HG03432 (cell line): ENCODE data around the gene ANXA6.

ENCODE experiments used
- ATAC-seq: cut with Tn5 transposase; IDR thresholded peaks from one replicate; pipeline ENCODE4 v1.9.1; 2021; ENCODE audit warnings: mild to moderate bottlenecking, moderate library complexity; ENCODE audit not compliant: unreplicated experiment

Gene ANXA6

GRCh38 chr5:151106509-151106908, 51.1 kb downstream of the ANXA6 start:
- ATAC-seq: no peak

- no peak for ATAC-seq
These were observed 51.5 kb downstream of the ANXA6 start for GRCh38 chr5:151106043-151106442.

GRCh38 chr5:151105561-151105960, 52.0 kb downstream of the ANXA6 start:
- ATAC-seq: no peak

GRCh38 chr5:151104795-151105194, 52.8 kb downstream of the ANXA6 start:
- no peak for ATAC-seq

- no peak for ATAC-seq
These were observed 55.8 kb downstream of the ANXA6 start for GRCh38 chr5:151101746-151102145.

- ATAC-seq: no peak
These were observed 56.4 kb downstream of the ANXA6 start for GRCh38 chr5:151101151-151101550.

- no peak for ATAC-seq
These were observed 56.9 kb downstream of the ANXA6 start for GRCh38 chr5:151100681-151101080.

- ATAC-seq: no peak
These were observed 58.8 kb downstream of the ANXA6 start for GRCh38 chr5:151098768-151099121.

- ATAC-seq: peak; percentile 59
These were observed 59.5 kb downstream of the ANXA6 start for GRCh38 chr5:151097820-151098767.

- ATAC-seq: no peak
These were observed 60.5 kb downstream of the ANXA6 start for GRCh38 chr5:151097061-151097460.

GRCh38 chr5:151096001-151096373, 61.6 kb downstream of the ANXA6 start:
- no peak for ATAC-seq

GRCh38 chr5:151095341-151096000, 62.1 kb downstream of the ANXA6 start:
- ATAC-seq: no peak

GRCh38 chr5:151094852-151095245, 62.7 kb downstream of the ANXA6 start:
- ATAC-seq: no peak

- peak; percentile 78 for ATAC-seq
These were observed 63.3 kb downstream of the ANXA6 start for GRCh38 chr5:151094030-151094851.

- peak; percentile 8 for ATAC-seq
These were observed 64.1 kb downstream of the ANXA6 start for GRCh38 chr5:151093476-151093889.

GRCh38 chr5:151092762-151093161, 64.8 kb downstream of the ANXA6 start:
- ATAC-seq: no peak

GRCh38 chr5:151089726-151090125, 67.9 kb downstream of the ANXA6 start:
- ATAC-seq: no peak

- ATAC-seq: no peak
These were observed 68.6 kb downstream of the ANXA6 start for GRCh38 chr5:151088986-151089385.

GRCh38 chr5:151087486-151087885, 70.1 kb downstream of the ANXA6 start:
- ATAC-seq: no peak

- peak; percentile 80 for ATAC-seq
These were observed 70.6 kb downstream of the ANXA6 start for GRCh38 chr5:151086905-151087360.

GRCh38 chr5:151086192-151086869, 71.2 kb downstream of the ANXA6 start:
- ATAC-seq: peak; percentile 15
